ENCODE results near the gene ADH5.

GRCh38 chr4:99054428-99054994 lies 34.1 kb downstream of the ADH5 start:
- TF ChIP-seq CTCF (IDR thresholded peaks at IDR 0.05; ENCODE audit: low read depth, low read length), result no peak
- TF ChIP-seq EZH2phosphoT487 (IDR thresholded peaks at IDR 0.05; ENCODE audit: low read depth), result no peak
